HepG2 (cell line): ENCODE results near the gene JMJD8. TPM values are rescaled to one million over a fixed set of nuclear protein-coding genes. Genes with fewer than 3 reads are reported as not detected.

ENCODE experiments used
- ARID2 ChIP-seq: sonication (generic); formaldehyde crosslinking; IDR thresholded peaks from 2 replicates; pipeline ENCODE4 v1.8.1; 2022; ENCODE audit warnings: mild to moderate bottlenecking, missing genetic modification reagents, borderline replicate concordance
- ARNTL ChIP-seq: sonication (generic); formaldehyde crosslinking; IDR thresholded peaks from 2 replicates; pipeline ENCODE4 v1.4.0; 2020; ENCODE audit warnings: mild to moderate bottlenecking, missing genetic modification reagents
- ELF1 ChIP-seq: sonication (generic); formaldehyde crosslinking; IDR thresholded peaks from 2 replicates; pipeline ENCODE4 v1.4.0; 2020; ENCODE audit warnings: missing genetic modification reagents
- GABPB1 ChIP-seq: IDR thresholded peaks from 2 replicates; pipeline ENCODE4 v1.6.1; 2016; ENCODE audit warnings: mild to moderate bottlenecking, missing genetic modification reagents, moderate library complexity, missing compliant biosample characterization
- HOXA3 ChIP-seq: sonication (generic); formaldehyde crosslinking; IDR thresholded peaks from 2 replicates; pipeline ENCODE4 v1.5.0; 2020; ENCODE audit warnings: missing genetic modification reagents
- KLF6 ChIP-seq: IDR thresholded peaks from 2 replicates; pipeline ENCODE4 v1.8.0; 2016; ENCODE audit warnings: missing biosample characterization, missing genetic modification reagents
- MED13 ChIP-seq: sonication (generic); formaldehyde crosslinking; IDR thresholded peaks from 2 replicates; pipeline ENCODE4 v1.5.0; 2020; ENCODE audit warnings: missing genetic modification reagents
- MYC ChIP-seq: sonication (generic); formaldehyde crosslinking; IDR thresholded peaks from 2 replicates; pipeline ENCODE4 v1.9.0; 2021; ENCODE audit warnings: missing genetic modification reagents, borderline replicate concordance
- NR1H2 ChIP-seq: sonication (generic); formaldehyde crosslinking; IDR thresholded peaks from 2 replicates; pipeline ENCODE4 v1.8.1; 2022; ENCODE audit warnings: low read depth, missing genetic modification reagents, borderline replicate concordance
- RXRB ChIP-seq: IDR thresholded peaks from 2 replicates; pipeline ENCODE4 v1.6.1; 2016; ENCODE audit warnings: borderline replicate concordance, missing genetic modification reagents, missing compliant biosample characterization
- ZNF180 ChIP-seq: sonication (generic); formaldehyde crosslinking; IDR thresholded peaks from 2 replicates; pipeline ENCODE4 v1.4.0; 2020; ENCODE audit warnings: low read depth, missing genetic modification reagents, borderline replicate concordance
- ZNF547 ChIP-seq: sonication (generic); formaldehyde crosslinking; IDR thresholded peaks from 2 replicates; pipeline ENCODE4 v1.5.1; 2020; ENCODE audit warnings: mild to moderate bottlenecking, missing genetic modification reagents
- ZNF552 ChIP-seq: sonication (generic); formaldehyde crosslinking; IDR thresholded peaks from 2 replicates; pipeline ENCODE4 v1.9.0; 2022; ENCODE audit warnings: missing genetic modification reagents, mild to moderate bottlenecking, borderline replicate concordance
- ZNF563 ChIP-seq: sonication (generic); formaldehyde crosslinking; IDR thresholded peaks from 2 replicates; pipeline ENCODE4 v1.8.0; 2022; ENCODE audit warnings: mild to moderate bottlenecking, moderate library complexity, missing genetic modification reagents
- ZNF709 ChIP-seq: sonication (generic); formaldehyde crosslinking; IDR thresholded peaks from 2 replicates; pipeline ENCODE4 v1.5.0; 2020; ENCODE audit warnings: mild to moderate bottlenecking, missing genetic modification reagents
- ZNF768 ChIP-seq: sonication (generic); formaldehyde crosslinking; IDR thresholded peaks from 2 replicates; pipeline ENCODE4 v1.4.0; 2020; ENCODE audit warnings: missing genetic modification reagents
- ZSCAN21 ChIP-seq: sonication (generic); formaldehyde crosslinking; IDR thresholded peaks from 2 replicates; pipeline ENCODE4 v1.8.0; 2022; ENCODE audit warnings: mild to moderate bottlenecking, missing genetic modification reagents, moderate library complexity, borderline replicate concordance
- polyA plus RNA-seq, 8 experiments: library from polyadenylated mRNA; depleted of rRNA in 3 of 8; stranded (reverse) in 7 of 8; unstranded in 1 of 8; fragments of >200 nt; fragmentation: Illumina TruSeq in 4 of 8; extraction: Trizol in 4 of 8; gene quantifications; 2 replicates each; pipeline versions ENCODE4 v1.2.1 to v1.2.3, GENCODE V29; 2011 to 2016; ENCODE audit warnings: low read depth in 4 of 8, missing spikeins in 1 of 8, mixed read lengths in 1 of 8; ENCODE audit not compliant: insufficient read depth in 1 of 8
- total RNA-seq, 5 experiments: library from RNA; depleted of rRNA; stranded (reverse); fragments of >200 nt; fragmentation: Illumina TruSeq; extraction: Trizol; gene quantifications; 2 replicates each; pipeline ENCODE4 v1.2.3, GENCODE V29; 2016; ENCODE audit warnings: low read depth in 1 of 5
- TF ChIP-seq, protein P1 (sequence below): conservative IDR thresholded peaks from 2 replicates; pipeline ENCODE4 v1.6.1; 2018; ENCODE audit warnings: missing genetic modification reagents
- TF ChIP-seq, protein P2 (sequence below): IDR thresholded peaks from 2 replicates; pipeline ENCODE4 v1.6.1; 2018; ENCODE audit warnings: missing genetic modification reagents, mild to moderate bottlenecking, missing compliant biosample characterization
- TF ChIP-seq, protein P3 (sequence below): sonication (generic); formaldehyde crosslinking; IDR thresholded peaks from 2 replicates; pipeline ENCODE4 v1.5.1; 2020; ENCODE audit warnings: mild to moderate bottlenecking, missing genetic modification reagents, moderate library complexity
- TF ChIP-seq, protein P4 (sequence below): sonication (generic); formaldehyde crosslinking; IDR thresholded peaks from 2 replicates; pipeline ENCODE4 v1.5.1; 2020; ENCODE audit warnings: mild to moderate bottlenecking, moderate library complexity, missing genetic modification reagents

The JMJD8 gene
- total and polyA plus RNA-seq, 2 of the 13 experiments (the other 11 are each of a cell fraction or from before 2014, with no cell fraction given) = 2.6 to 11.8 TPM

DNA sequence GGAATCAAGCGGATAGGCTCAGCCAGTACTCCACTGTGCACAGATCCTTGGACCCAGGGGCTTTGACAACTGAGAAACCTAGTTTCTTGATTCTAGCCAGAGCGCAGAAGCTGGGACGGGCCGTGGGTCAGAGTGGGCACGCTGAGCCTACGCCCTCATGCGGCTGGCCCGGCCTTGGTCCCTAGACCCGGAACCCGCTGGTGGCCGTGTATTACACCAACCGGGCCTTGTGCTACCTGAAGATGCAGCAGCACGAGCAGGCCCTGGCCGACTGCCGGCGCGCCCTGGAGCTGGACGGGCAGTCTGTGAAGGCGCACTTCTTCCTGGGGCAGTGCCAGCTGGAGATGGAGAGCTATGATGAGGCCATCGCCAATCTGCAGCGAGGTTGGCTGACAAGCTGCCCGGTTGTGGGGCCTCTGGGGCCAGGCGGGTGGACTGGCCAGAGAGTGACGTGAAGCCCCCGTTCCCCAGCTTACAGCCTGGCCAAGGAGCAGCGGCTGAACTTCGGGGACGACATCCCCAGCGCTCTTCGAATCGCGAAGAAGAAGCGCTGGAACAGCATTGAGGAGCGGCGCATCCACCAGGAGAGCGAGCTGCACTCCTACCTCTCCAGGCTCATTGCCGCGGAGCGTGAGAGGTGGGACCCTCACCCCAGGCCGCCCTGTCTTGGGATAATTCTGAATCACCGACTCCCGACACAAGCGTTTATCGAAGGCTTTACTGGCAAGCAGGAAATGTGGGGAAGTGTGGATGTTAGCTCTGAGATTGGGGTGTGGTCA, 3.0 kb downstream of the JMJD8 start (continued):
- no peak for TF ChIP-seq ZNF547
- TF ChIP-seq, protein P1, sequence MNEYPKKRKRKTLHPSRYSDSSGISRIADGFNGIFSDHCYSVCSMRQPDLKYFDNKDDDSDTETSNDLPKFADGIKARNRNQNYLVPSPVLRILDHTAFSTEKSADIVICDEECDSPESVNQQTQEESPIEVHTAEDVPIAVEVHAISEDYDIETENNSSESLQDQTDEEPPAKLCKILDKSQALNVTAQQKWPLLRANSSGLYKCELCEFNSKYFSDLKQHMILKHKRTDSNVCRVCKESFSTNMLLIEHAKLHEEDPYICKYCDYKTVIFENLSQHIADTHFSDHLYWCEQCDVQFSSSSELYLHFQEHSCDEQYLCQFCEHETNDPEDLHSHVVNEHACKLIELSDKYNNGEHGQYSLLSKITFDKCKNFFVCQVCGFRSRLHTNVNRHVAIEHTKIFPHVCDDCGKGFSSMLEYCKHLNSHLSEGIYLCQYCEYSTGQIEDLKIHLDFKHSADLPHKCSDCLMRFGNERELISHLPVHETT (CRISPR knock-in tag) = no peak
- peak; percentile 73 for TF ChIP-seq ELF1 (CRISPR knock-in tag)
- no peak for TF ChIP-seq NR1H2 (CRISPR knock-in tag)
- peak; percentile 56; the same call in 1 of the 2 replicates for TF ChIP-seq ZNF552 (CRISPR knock-in tag)
- no peak for TF ChIP-seq ARID2 (CRISPR knock-in tag)
- TF ChIP-seq KLF6 = 0 out of 2 replicates have a peak, but pooled peaks have one; percentile 57
- TF ChIP-seq, protein P2, sequence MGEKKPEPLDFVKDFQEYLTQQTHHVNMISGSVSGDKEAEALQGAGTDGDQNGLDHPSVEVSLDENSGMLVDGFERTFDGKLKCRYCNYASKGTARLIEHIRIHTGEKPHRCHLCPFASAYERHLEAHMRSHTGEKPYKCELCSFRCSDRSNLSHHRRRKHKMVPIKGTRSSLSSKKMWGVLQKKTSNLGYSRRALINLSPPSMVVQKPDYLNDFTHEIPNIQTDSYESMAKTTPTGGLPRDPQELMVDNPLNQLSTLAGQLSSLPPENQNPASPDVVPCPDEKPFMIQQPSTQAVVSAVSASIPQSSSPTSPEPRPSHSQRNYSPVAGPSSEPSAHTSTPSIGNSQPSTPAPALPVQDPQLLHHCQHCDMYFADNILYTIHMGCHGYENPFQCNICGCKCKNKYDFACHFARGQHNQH (CRISPR knock-in tag) = 0 out of 2 replicates have a peak, but pooled peaks have one; percentile 4
- no peak for TF ChIP-seq ARNTL (CRISPR knock-in tag)
- 0 out of 2 replicates have a peak, but pooled peaks have one; percentile 9 for TF ChIP-seq RXRB
- TF ChIP-seq, protein P3, sequence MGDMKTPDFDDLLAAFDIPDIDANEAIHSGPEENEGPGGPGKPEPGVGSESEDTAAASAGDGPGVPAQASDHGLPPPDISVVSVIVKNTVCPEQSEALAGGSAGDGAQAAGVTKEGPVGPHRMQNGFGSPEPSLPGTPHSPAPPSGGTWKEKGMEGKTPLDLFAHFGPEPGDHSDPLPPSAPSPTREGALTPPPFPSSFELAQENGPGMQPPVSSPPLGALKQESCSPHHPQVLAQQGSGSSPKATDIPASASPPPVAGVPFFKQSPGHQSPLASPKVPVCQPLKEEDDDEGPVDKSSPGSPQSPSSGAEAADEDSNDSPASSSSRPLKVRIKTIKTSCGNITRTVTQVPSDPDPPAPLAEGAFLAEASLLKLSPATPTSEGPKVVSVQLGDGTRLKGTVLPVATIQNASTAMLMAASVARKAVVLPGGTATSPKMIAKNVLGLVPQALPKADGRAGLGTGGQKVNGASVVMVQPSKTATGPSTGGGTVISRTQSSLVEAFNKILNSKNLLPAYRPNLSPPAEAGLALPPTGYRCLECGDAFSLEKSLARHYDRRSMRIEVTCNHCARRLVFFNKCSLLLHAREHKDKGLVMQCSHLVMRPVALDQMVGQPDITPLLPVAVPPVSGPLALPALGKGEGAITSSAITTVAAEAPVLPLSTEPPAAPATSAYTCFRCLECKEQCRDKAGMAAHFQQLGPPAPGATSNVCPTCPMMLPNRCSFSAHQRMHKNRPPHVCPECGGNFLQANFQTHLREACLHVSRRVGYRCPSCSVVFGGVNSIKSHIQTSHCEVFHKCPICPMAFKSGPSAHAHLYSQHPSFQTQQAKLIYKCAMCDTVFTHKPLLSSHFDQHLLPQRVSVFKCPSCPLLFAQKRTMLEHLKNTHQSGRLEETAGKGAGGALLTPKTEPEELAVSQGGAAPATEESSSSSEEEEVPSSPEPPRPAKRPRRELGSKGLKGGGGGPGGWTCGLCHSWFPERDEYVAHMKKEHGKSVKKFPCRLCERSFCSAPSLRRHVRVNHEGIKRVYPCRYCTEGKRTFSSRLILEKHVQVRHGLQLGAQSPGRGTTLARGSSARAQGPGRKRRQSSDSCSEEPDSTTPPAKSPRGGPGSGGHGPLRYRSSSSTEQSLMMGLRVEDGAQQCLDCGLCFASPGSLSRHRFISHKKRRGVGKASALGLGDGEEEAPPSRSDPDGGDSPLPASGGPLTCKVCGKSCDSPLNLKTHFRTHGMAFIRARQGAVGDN = peak; percentile 73
- peak; percentile 53; the same call in 1 of the 2 replicates for TF ChIP-seq HOXA3 (CRISPR knock-in tag)
- no peak for TF ChIP-seq MED13 (CRISPR knock-in tag)
- TF ChIP-seq ZNF709 (CRISPR knock-in tag) = 0 out of 2 replicates have a peak, but pooled peaks have one; percentile 5
- TF ChIP-seq GABPB1 (CRISPR knock-in tag) = peak; percentile 54
- TF ChIP-seq ZNF180 = no peak
- TF ChIP-seq ZNF768 = peak; percentile 27; the same call in 1 of the 2 replicates
- TF ChIP-seq MYC (CRISPR knock-in tag) = peak; percentile 51; the same call in 1 of the 2 replicates
- TF ChIP-seq, protein P4, sequence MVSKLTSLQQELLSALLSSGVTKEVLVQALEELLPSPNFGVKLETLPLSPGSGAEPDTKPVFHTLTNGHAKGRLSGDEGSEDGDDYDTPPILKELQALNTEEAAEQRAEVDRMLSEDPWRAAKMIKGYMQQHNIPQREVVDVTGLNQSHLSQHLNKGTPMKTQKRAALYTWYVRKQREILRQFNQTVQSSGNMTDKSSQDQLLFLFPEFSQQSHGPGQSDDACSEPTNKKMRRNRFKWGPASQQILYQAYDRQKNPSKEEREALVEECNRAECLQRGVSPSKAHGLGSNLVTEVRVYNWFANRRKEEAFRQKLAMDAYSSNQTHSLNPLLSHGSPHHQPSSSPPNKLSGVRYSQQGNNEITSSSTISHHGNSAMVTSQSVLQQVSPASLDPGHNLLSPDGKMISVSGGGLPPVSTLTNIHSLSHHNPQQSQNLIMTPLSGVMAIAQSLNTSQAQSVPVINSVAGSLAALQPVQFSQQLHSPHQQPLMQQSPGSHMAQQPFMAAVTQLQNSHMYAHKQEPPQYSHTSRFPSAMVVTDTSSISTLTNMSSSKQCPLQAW (CRISPR knock-in tag) = no peak
- peak; percentile 64; the same call in 1 of the 2 replicates for TF ChIP-seq ZSCAN21 (CRISPR knock-in tag)
- 0 out of 2 replicates have a peak, but pooled peaks have one; percentile 24 for TF ChIP-seq ZNF563 (CRISPR knock-in tag)
